IPS-18a (cell line): ENCODE data around the gene PA2G4.
"Not testable (repeated sequence)": the region's sequence is repeated elsewhere in the genome, so short reads cannot be mapped to it uniquely, and the experiment has no call there.

Experiments used
- H3K27ac ChIP-seq: one replicate; pipeline ENCODE4 v1.5.1; 2013; ENCODE audit warnings: low read length
- H3K27me3 ChIP-seq: one replicate; pipeline ENCODE4 v1.6.1; 2013; ENCODE audit warnings: mild to moderate bottlenecking, low read length; ENCODE audit not compliant: control insufficient read depth, insufficient read depth
- H3K36me3 ChIP-seq: one replicate; pipeline ENCODE4 v1.6.1; 2013; ENCODE audit warnings: low read depth, low read length; ENCODE audit not compliant: control insufficient read depth
- H3K4me1 ChIP-seq: one replicate; pipeline ENCODE4 v1.6.1; 2013; ENCODE audit warnings: low read depth, low read length; ENCODE audit not compliant: control insufficient read depth
- H3K4me3 ChIP-seq: one replicate; pipeline ENCODE4 v1.5.1; 2013; ENCODE audit warnings: low read length
- H3K9ac ChIP-seq: one replicate; pipeline ENCODE4 v1.6.1; 2013; ENCODE audit warnings: mild to moderate bottlenecking, low read length, moderate library complexity
- H3K9me3 ChIP-seq: one replicate; pipeline ENCODE4 v1.6.1; 2013; ENCODE audit warnings: low read depth, low read length; ENCODE audit not compliant: control insufficient read depth

The PA2G4 gene

GRCh38 chr12:56103066-56103711, 1.2 kb upstream of the PA2G4 start:
- H3K4me3 ChIP-seq, result peak overlapping the region; percentile 97
- peak overlapping the region; percentile 81 for H3K9ac ChIP-seq
- H3K27me3 ChIP-seq, result no peaks in the 10 kb centered on the region
- no peak overlapping the region for H3K27ac ChIP-seq
- H3K36me3 ChIP-seq, result peaks cover 60% of the 10 kb centered on the region
- peaks cover 9% of the 10 kb centered on the region for H3K4me1 ChIP-seq
- no peaks in the 10 kb centered on the region for H3K9me3 ChIP-seq

- H3K9ac ChIP-seq, result peak overlapping the region; percentile 81
- no peaks in the 10 kb centered on the region for H3K9me3 ChIP-seq
- peaks cover 60% of the 10 kb centered on the region for H3K36me3 ChIP-seq
- H3K27me3 ChIP-seq, result no peaks in the 10 kb centered on the region
- H3K27ac ChIP-seq, result no peak overlapping the region
- peaks cover 9% of the 10 kb centered on the region for H3K4me1 ChIP-seq
- peak overlapping the region; percentile 97 for H3K4me3 ChIP-seq
Observed at GRCh38 chr12:56103823-56104108, 593 bp upstream of the PA2G4 start.

- Histone ChIP-seq H3K4me1 (peaks cover 9% of the 10 kb centered on the region), H3K9me3 (no peaks in the 10 kb centered on the region), H3K27me3 (no peaks in the 10 kb centered on the region), H3K36me3 (peaks cover 61% of the 10 kb centered on the region), H3K27ac (peak overlapping the region; percentile 91), H3K9ac (peak overlapping the region; percentile 97), H3K4me3 (peak overlapping the region; percentile 97)
Observed at GRCh38 chr12:56104815-56105608, 653 bp downstream of the PA2G4 start.

- peak overlapping the region; percentile 97 for H3K4me3 ChIP-seq
Observed at GRCh38 chr12:56105609-56105902, 1.2 kb downstream of the PA2G4 start.

GRCh38 chr12:56107242-56107641, 2.9 kb downstream of the PA2G4 start:
- no peak overlapping the region for H3K9ac ChIP-seq
- no peak overlapping the region for H3K27ac ChIP-seq
- no peaks in the 10 kb centered on the region for H3K9me3 ChIP-seq
- peaks cover 9% of the 10 kb centered on the region for H3K4me1 ChIP-seq
- no peaks in the 10 kb centered on the region for H3K27me3 ChIP-seq
- peaks cover 64% of the 10 kb centered on the region for H3K36me3 ChIP-seq
- no peak overlapping the region for H3K4me3 ChIP-seq

More at GRCh38 chr12:56105609-56105902, 1.2 kb downstream of the PA2G4 start:
- Histone ChIP-seq H3K27me3 (no peaks in the 10 kb centered on the region), H3K36me3 (peaks cover 63% of the 10 kb centered on the region), H3K9ac (peak overlapping the region; percentile 97), H3K9me3 (no peaks in the 10 kb centered on the region), H3K4me1 (peaks cover 9% of the 10 kb centered on the region), H3K27ac (no peak overlapping the region)

GRCh38 chr12:56110571-56110970, 6.2 kb downstream of the PA2G4 start:
- Histone ChIP-seq H3K27ac (no peak overlapping the region), H3K9ac (no peak overlapping the region), H3K27me3 (no peaks in the 10 kb centered on the region), H3K4me1 (peaks cover 8% of the 10 kb centered on the region), H3K9me3 (no peaks in the 10 kb centered on the region), H3K36me3 (peaks cover 79% of the 10 kb centered on the region), H3K4me3 (no peak overlapping the region)

GRCh38 chr12:56114084-56114483, 9.7 kb downstream of the PA2G4 start:
- Histone ChIP-seq H3K27me3 (no peaks in the 10 kb centered on the region), H3K9me3 (no peaks in the 10 kb centered on the region), H3K4me1 (peaks cover 6% of the 10 kb centered on the region), H3K9ac (no peak overlapping the region), H3K4me3 (no peak overlapping the region), H3K36me3 (peaks cover 59% of the 10 kb centered on the region), H3K27ac (no peak overlapping the region)

GRCh38 chr12:56115329-56115728, 11.0 kb downstream of the PA2G4 start:
- Histone ChIP-seq H3K27me3 (no peaks in the 10 kb centered on the region), H3K9ac (peak overlapping the region; percentile 99), H3K36me3 (peaks cover 47% of the 10 kb centered on the region), H3K27ac (no peak overlapping the region), H3K4me1 (peaks cover 14% of the 10 kb centered on the region), H3K4me3 (peak overlapping the region; percentile 100), H3K9me3 (no peaks in the 10 kb centered on the region)

GRCh38 chr12:56116267-56117081, 12.1 kb downstream of the PA2G4 start, which contains the start of gene RPL41:
Gene RPL41 (plus strand): TSS chr12:56116633.
- peak within 1 kb of the TSS; percentile 100 for H3K4me3 ChIP-seq
- peak within 1 kb of the TSS; percentile 99 for H3K27ac ChIP-seq
- H3K27me3 ChIP-seq, result no peaks in the 10 kb centered on the region
- H3K9ac ChIP-seq, result peak within 1 kb of the TSS; percentile 99
- no peaks in the 10 kb centered on the region for H3K9me3 ChIP-seq
- peaks cover 46% of the 10 kb centered on the region for H3K36me3 ChIP-seq
- H3K4me1 ChIP-seq, result peaks cover 14% of the 10 kb centered on the region

GRCh38 chr12:56117082-56117706, 12.8 kb downstream of the PA2G4 start:
- peak overlapping the region; percentile 99 for H3K9ac ChIP-seq
- H3K4me1 ChIP-seq, result peaks cover 14% of the 10 kb centered on the region
- peaks cover 40% of the 10 kb centered on the region for H3K36me3 ChIP-seq
- peak overlapping the region; percentile 99 for H3K27ac ChIP-seq
- H3K27me3 ChIP-seq, H3K9me3 ChIP-seq: not testable (repeated sequence)
- peak overlapping the region; percentile 100 for H3K4me3 ChIP-seq
